ENCODE data around the gene RNF4.

DNA sequence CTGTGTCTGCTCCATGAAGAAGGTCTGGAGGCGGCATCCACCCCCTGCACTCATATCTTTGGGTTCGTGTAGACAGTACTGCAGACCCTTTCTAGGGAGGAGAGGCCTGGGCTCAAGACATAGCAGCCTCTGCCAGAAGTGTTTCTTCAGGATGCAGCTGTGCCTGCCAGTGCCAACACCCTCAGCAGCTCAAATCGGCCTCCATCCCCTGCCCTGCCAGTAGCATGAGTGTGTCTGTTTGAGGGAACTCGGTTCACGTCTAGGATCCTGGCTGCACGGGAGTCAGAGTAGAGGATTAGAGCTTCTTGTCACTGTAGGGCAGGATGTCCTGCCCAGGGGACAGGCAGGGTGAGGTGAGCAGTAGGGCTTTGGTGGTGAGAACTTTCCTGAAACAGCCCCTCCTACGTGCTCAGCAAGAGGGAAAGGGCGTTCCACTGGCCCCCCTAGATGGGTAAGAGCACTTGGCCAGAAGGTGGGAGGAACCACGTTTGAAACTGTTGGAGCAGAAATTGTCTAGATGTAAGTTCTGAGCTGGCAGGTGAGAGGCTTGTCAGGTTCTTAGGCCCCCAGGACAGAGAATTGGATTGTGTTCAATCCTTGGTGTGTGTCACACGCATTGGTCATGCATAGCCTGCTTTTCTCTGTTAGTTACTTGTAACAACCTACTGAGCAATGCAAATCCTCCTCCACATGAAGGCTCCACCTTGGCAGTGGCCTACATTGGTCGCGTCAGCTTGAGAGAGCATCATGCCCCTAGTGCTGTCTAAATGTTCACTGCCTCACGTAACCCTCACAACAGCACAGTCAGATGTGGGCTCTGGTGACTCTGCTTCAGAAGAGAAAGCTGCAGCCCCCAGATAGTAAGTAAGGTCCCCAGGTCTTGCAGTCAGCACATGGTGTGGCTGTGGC, 41.7 kb downstream of the RNF4 start:
- TF ChIP-seq ZFX (IDR thresholded peaks at IDR 0.05), result no peak
- TF ChIP-seq, protein P1, sequence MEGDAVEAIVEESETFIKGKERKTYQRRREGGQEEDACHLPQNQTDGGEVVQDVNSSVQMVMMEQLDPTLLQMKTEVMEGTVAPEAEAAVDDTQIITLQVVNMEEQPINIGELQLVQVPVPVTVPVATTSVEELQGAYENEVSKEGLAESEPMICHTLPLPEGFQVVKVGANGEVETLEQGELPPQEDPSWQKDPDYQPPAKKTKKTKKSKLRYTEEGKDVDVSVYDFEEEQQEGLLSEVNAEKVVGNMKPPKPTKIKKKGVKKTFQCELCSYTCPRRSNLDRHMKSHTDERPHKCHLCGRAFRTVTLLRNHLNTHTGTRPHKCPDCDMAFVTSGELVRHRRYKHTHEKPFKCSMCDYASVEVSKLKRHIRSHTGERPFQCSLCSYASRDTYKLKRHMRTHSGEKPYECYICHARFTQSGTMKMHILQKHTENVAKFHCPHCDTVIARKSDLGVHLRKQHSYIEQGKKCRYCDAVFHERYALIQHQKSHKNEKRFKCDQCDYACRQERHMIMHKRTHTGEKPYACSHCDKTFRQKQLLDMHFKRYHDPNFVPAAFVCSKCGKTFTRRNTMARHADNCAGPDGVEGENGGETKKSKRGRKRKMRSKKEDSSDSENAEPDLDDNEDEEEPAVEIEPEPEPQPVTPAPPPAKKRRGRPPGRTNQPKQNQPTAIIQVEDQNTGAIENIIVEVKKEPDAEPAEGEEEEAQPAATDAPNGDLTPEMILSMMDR (conservative IDR thresholded peaks at IDR 0.05), result no peak

All from C4-2B (cell line).